CD14-positive monocyte (primary cell): ENCODE measurements around the gene IRAK3. TPM values are rescaled to one million over a fixed set of nuclear protein-coding genes. Genes with fewer than 3 reads are reported as not detected.
A peak's percentile ranks its signal among the peaks of the same experiment; 100 is the strongest.

Source experiments
- DNase-seq, 3 donors: peaks; one replicate each; pipeline ENCODE4 v3.0.0-alpha.2; 2011 to 2022
- H2AFZ ChIP-seq: 2 replicates; pipeline ENCODE4 v1.6.0; 2012; ENCODE audit warnings: mild to moderate bottlenecking, low read depth, low read length, inconsistent platforms; ENCODE audit not compliant: insufficient read depth, poor library complexity, severe bottlenecking
- H3K27ac ChIP-seq, 2 donors: 1 replicate in 1 of 2; 2 replicates in 1 of 2; pipeline ENCODE4 v1.5.1; 2012 to 2013; ENCODE audit warnings: low read length in 2 of 2, control low read depth in 1 of 2, inconsistent platforms in 1 of 2, low read depth in 1 of 2, mild to moderate bottlenecking in 1 of 2
- H3K27me3 ChIP-seq, 2 donors: one replicate each; pipeline versions ENCODE4 v1.6.0 to v1.6.1; 2011 to 2013; ENCODE audit warnings: low read length in 2 of 2; ENCODE audit not compliant: control insufficient read depth in 2 of 2, insufficient read depth in 2 of 2
- H3K36me3 ChIP-seq, 2 donors: replicated peaks in 1 of 2; 1 replicate in 1 of 2; 2 replicates in 1 of 2; pipeline versions ENCODE4 v1.5.1 to v1.6.1; 2012 to 2013; ENCODE audit warnings: low read length in 2 of 2, control low read depth in 1 of 2, inconsistent platforms in 1 of 2, mild to moderate bottlenecking in 1 of 2; ENCODE audit not compliant: insufficient read depth in 2 of 2, control insufficient read depth in 1 of 2
- H3K4me1 ChIP-seq, 2 donors: 1 replicate in 1 of 2; 2 replicates in 1 of 2; pipeline versions ENCODE4 v1.5.1 to v1.6.1; 2012 to 2013; ENCODE audit warnings: low read length in 2 of 2, control low read depth in 1 of 2, inconsistent platforms in 1 of 2, mild to moderate bottlenecking in 1 of 2, moderate library complexity in 1 of 2; ENCODE audit not compliant: insufficient read depth in 2 of 2, control insufficient read depth in 1 of 2
- H3K4me2 ChIP-seq: replicated peaks from 2 replicates; pipeline ENCODE3; 2012; ENCODE audit warnings: low read length, moderate library complexity, mild to moderate bottlenecking; ENCODE audit not compliant: poor library complexity, severe bottlenecking; ENCODE audit errors: extremely low read depth
- H3K4me3 ChIP-seq, 3 experiments: fragments of 200-600 bp in 1 of 3; sonication (generic) in 1 of 3; replicated peaks in 1 of 3; 1 replicate in 2 of 3; 2 replicates in 1 of 3; pipeline ENCODE4 v1.5.1; 2011 to 2013; ENCODE audit warnings: low read length in 3 of 3, mild to moderate bottlenecking in 3 of 3, control low read depth in 2 of 3, low read depth in 2 of 3, inconsistent platforms in 1 of 3, moderate library complexity in 1 of 3
- H3K79me2 ChIP-seq: 2 replicates; pipeline ENCODE4 v1.6.0; 2012; ENCODE audit warnings: mild to moderate bottlenecking, control low read depth, inconsistent platforms, low read length, moderate library complexity; ENCODE audit not compliant: insufficient read depth
- H3K9ac ChIP-seq: 2 replicates; pipeline ENCODE4 v1.6.0; 2017; ENCODE audit warnings: low read length, mild to moderate bottlenecking; ENCODE audit not compliant: insufficient read depth, poor library complexity, severe bottlenecking
- H3K9me3 ChIP-seq, 2 donors: replicated peaks in 1 of 2; 1 replicate in 1 of 2; 2 replicates in 1 of 2; pipeline versions ENCODE4 v1.5.1 to v1.6.1; 2012 to 2013; ENCODE audit warnings: low read length in 2 of 2, control low read depth in 1 of 2; ENCODE audit not compliant: control insufficient read depth in 1 of 2, insufficient read depth in 1 of 2
- H4K20me1 ChIP-seq: 2 replicates; pipeline ENCODE4 v1.6.0; 2012; ENCODE audit warnings: mild to moderate bottlenecking, low read length, control low read depth, moderate library complexity; ENCODE audit not compliant: insufficient read depth
- H3K27ac Mint-ChIP-seq, 7 donors: one replicate each; pipeline ENCODE4 v1.8.0; 2020; ENCODE audit warnings: mild to moderate bottlenecking in 7 of 7, mixed read lengths in 7 of 7, moderate library complexity in 6 of 7, inconsistent platforms in 2 of 7
- H3K27me3 Mint-ChIP-seq, 3 donors: one replicate each; pipeline ENCODE4 v1.8.0; 2021 to 2022; ENCODE audit warnings: low read depth in 3 of 3, mild to moderate bottlenecking in 3 of 3, mixed read lengths in 3 of 3, moderate library complexity in 3 of 3, inconsistent platforms in 1 of 3
- H3K36me3 Mint-ChIP-seq, 2 donors: one replicate each; pipeline ENCODE4 v1.8.0; 2020; ENCODE audit warnings: mixed read lengths in 2 of 2, inconsistent platforms in 1 of 2, mild to moderate bottlenecking in 1 of 2
- H3K4me1 Mint-ChIP-seq: one replicate; pipeline ENCODE4 v1.8.0; 2020; ENCODE audit warnings: mild to moderate bottlenecking, mixed read lengths
- H3K4me3 Mint-ChIP-seq, 2 donors: one replicate each; pipeline ENCODE4 v1.8.0; 2020; ENCODE audit warnings: mild to moderate bottlenecking in 2 of 2, mixed read lengths in 2 of 2, moderate library complexity in 1 of 2
- H3K9me3 Mint-ChIP-seq, 7 donors: one replicate each; pipeline ENCODE4 v1.8.0; 2020 to 2022; ENCODE audit warnings: mixed read lengths in 7 of 7, mild to moderate bottlenecking in 6 of 7, moderate library complexity in 6 of 7, inconsistent platforms in 2 of 7
- CTCF ChIP-seq: fragments of 200-600 bp; IDR thresholded peaks from one replicate; pipeline ENCODE4 v1.8.0; 2022; ENCODE audit warnings: antibody characterized with exemption, mild to moderate bottlenecking
- WGBS: methylation state at CpG from one replicate; pipeline ENCODE4 v1.1.5; 2013; ENCODE audit warnings: missing lambda C conversion rate; ENCODE audit not compliant: insufficient coverage; 5-methylcytosine and 5-hydroxymethylcytosine counted together
- intact Hi-C, 2 donors: fragments of 100-400 bp; cut with micrococcal nuclease; formaldehyde crosslinking; loops; one replicate each; pipeline versions ENCODE4 v1.15.0 to v1.15.1; 2023
- polyA plus RNA-seq, 3 donors: library from polyadenylated mRNA; depleted of rRNA in 1 of 3; unstranded in 2 of 3; stranded (reverse) in 1 of 3; fragments of 300-500 nt in 2 of 3; fragments of >200 nt in 1 of 3; fragmentation: Illumina TruSeq in 2 of 3; gene quantifications; 1 replicate in 2 of 3; 2 replicates in 1 of 3; pipeline ENCODE4 v1.2.3, GENCODE V29; 2012 to 2021

Gene IRAK3
- polyA plus RNA-seq, 3 donors, result 56.9 to 59.7 (median 58.0) TPM

GRCh38 chr12:66269142-66269541 is 80.1 kb downstream of the IRAK3 start:
- Mint-ChIP-seq H3K4me3 (no peak overlapping the region), H3K9me3 (peaks cover 0 to 2% (median 0%) of the 10 kb centered on the region in 7 donors), H3K4me1 (peaks cover 24% of the 10 kb centered on the region), H3K27ac (no peak overlapping the region), H3K27me3 (no peaks in the 10 kb centered on the region), H3K36me3 (peaks cover 0 to 2% of the 10 kb centered on the region in 2 donors)
- peak overlapping the region; percentile 4 for H3K9ac ChIP-seq
- H2AFZ ChIP-seq, result peak overlapping the region; percentile 46
- H3K4me1 ChIP-seq, result peaks cover 50 to 58% of the 10 kb centered on the region in 2 donors
- no peaks in the 10 kb centered on the region for H3K9me3 ChIP-seq
- intact Hi-C loops, result no loop called here
- DNase-seq, result peak in 2 of 3 donors; percentile 33 to 58
- no peak for TF ChIP-seq CTCF
- no peaks in the 10 kb centered on the region for H3K36me3 ChIP-seq
- H3K4me3 ChIP-seq, result peak overlapping the region; percentile 25 to 66 (median 44)
- H3K4me2 ChIP-seq, result peak overlapping the region; percentile 74
- H3K79me2 ChIP-seq, result peaks cover 16% of the 10 kb centered on the region
- H3K27ac ChIP-seq, result peak overlapping the region; percentile 88 to 97
- no CpG with 5 or more reads among the region's 6 CpGs for WGBS
- no peaks in the 10 kb centered on the region for H3K27me3 ChIP-seq
- H4K20me1 ChIP-seq, result no peaks in the 10 kb centered on the region

DNA sequence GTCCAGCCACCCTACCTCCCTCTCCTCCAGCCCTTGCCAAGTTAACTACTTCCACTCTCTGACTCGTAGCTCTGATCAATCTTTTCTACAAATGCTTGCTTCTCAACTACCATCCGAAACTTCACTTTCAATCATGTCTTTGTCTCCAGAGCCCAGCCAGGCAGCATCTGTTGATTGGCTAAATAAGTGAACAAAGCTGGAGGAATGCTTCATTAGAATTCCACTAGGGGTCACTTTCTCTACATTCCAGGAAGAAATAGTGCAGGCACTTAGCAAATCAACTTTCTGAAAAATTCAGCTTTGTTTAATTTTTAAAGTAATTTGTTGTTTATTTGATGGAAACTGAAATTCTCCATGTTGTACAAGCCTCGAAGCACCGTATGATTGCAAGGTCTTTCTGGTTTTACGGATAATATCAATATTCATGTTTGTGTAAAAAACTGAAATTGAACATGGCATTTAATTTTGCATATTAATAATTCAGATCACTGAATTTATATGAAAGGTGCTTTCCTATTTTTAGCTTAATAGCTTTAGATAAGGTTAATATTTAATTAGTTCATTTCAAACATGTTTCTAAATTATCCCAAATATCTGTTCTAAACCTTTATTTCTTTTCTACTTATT is 80.9 kb downstream of the IRAK3 start:
- H4K20me1 ChIP-seq, result no peaks in the 10 kb centered on the region
- peak; percentile 53 for TF ChIP-seq CTCF
- Mint-ChIP-seq H3K27me3 (peaks cover 0 to 1% (median 0%) of the 10 kb centered on the region in 3 donors), H3K9me3 (peaks cover 0 to 4% (median 0%) of the 10 kb centered on the region in 7 donors), H3K4me1 (peaks cover 30% of the 10 kb centered on the region), H3K4me3 (no peak overlapping the region), H3K36me3 (no peaks in the 10 kb centered on the region), H3K27ac (peak overlapping the region in 2 of 7 donors; percentile 55 to 81)
- H3K27ac ChIP-seq, result peak overlapping the region; percentile 88 to 97
- intact Hi-C loops, result no loop called here
- peak overlapping the region; percentile 46 for H2AFZ ChIP-seq
- H3K27me3 ChIP-seq, result no peaks in the 10 kb centered on the region
- peaks cover 16% of the 10 kb centered on the region for H3K79me2 ChIP-seq
- no peaks in the 10 kb centered on the region for H3K36me3 ChIP-seq
- peak in 2 of 3 donors; percentile 50 to 55 for DNase-seq
- peaks cover 50 to 60% of the 10 kb centered on the region in 2 donors for H3K4me1 ChIP-seq
- WGBS, result 0% methylated on average over 1 of the region's 5 CpGs
- no peaks in the 10 kb centered on the region for H3K9me3 ChIP-seq
- peak overlapping the region; percentile 74 for H3K4me2 ChIP-seq
- peak overlapping the region; percentile 4 for H3K9ac ChIP-seq
- peak overlapping the region in 1 of 3 experiments; percentile 66 for H3K4me3 ChIP-seq
